ENCODE results near the gene PTPRD. TPM values are rescaled to one million over a fixed set of nuclear protein-coding genes. Genes with fewer than 3 reads are reported as not detected.

PTPRD gene
- total RNA-seq, 1 donor from 2014 or later: 5.7 TPM

DNA sequence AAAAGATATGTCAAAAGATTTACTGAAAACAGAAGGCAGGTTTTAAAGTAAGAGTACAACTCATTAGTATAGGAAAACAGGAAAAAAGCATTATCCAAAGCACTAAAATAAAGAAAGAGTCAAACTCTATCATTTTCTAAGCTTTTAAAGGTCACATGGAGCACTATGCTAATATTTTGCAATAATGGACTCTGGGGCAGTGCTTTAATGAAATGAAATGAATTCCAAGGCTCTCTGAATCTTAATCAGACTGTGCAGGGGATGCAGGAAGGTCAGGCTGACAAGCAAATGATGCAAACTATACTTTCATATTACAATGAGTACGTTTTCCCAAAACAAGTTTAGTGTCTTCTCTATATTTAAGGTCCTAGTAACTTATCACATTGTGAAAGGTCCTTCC is 1831.3 kb downstream of the PTPRD start:
- H3K4me3 Mint-ChIP-seq (ENCODE audit: unreplicated experiment): no peak overlapping the region
- H3K27ac Mint-ChIP-seq (ENCODE audit: unreplicated experiment): no peak overlapping the region

DNA sequence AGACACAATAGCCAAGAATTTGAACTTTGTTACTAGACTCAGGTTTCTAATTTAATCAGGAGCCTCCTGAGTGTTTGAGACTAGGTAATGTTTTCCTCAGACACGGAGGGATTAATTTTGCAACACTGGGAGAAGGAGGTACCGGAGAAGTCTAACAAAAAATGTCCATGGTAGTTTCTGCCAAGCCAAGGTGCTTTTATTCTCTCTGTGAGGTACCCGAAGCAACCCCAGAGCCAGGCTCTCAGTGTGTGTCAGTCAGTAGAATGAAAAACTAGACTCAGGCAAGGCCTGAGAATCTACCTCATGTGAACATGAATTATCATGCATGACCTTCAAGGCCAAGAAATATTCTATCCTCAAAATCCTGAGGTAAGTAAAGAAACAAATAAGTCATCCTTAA is 1832.4 kb downstream of the PTPRD start:
- TF ChIP-seq, protein P1, sequence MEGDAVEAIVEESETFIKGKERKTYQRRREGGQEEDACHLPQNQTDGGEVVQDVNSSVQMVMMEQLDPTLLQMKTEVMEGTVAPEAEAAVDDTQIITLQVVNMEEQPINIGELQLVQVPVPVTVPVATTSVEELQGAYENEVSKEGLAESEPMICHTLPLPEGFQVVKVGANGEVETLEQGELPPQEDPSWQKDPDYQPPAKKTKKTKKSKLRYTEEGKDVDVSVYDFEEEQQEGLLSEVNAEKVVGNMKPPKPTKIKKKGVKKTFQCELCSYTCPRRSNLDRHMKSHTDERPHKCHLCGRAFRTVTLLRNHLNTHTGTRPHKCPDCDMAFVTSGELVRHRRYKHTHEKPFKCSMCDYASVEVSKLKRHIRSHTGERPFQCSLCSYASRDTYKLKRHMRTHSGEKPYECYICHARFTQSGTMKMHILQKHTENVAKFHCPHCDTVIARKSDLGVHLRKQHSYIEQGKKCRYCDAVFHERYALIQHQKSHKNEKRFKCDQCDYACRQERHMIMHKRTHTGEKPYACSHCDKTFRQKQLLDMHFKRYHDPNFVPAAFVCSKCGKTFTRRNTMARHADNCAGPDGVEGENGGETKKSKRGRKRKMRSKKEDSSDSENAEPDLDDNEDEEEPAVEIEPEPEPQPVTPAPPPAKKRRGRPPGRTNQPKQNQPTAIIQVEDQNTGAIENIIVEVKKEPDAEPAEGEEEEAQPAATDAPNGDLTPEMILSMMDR (IDR thresholded peaks at IDR 0.05): no peak
- no peaks in the 10 kb centered on the region for H3K9me3 Mint-ChIP-seq (ENCODE audit: low read depth)
- H3K27ac Mint-ChIP-seq (ENCODE audit: unreplicated experiment): no peak overlapping the region
- H3K4me1 Mint-ChIP-seq (ENCODE audit: low read depth): no peaks in the 10 kb centered on the region
- DNase-seq (ENCODE audit: low spot score): no peak
- H3K36me3 Mint-ChIP-seq (ENCODE audit: low read depth): no peaks in the 10 kb centered on the region
- no peak overlapping the region for H3K4me3 Mint-ChIP-seq (ENCODE audit: unreplicated experiment)
- H3K27me3 Mint-ChIP-seq (ENCODE audit: low read depth): no peaks in the 10 kb centered on the region

More for the DNA sequence above, 1831.3 kb downstream of the PTPRD start:
- DNase-seq (ENCODE audit: low spot score): no peak
- H3K36me3 Mint-ChIP-seq (ENCODE audit: low read depth): no peaks in the 10 kb centered on the region
- H3K4me1 Mint-ChIP-seq (ENCODE audit: low read depth): no peaks in the 10 kb centered on the region
- H3K27me3 Mint-ChIP-seq (ENCODE audit: low read depth): no peaks in the 10 kb centered on the region
- no peaks in the 10 kb centered on the region for H3K9me3 Mint-ChIP-seq (ENCODE audit: low read depth)
- TF ChIP-seq, protein P1 (IDR thresholded peaks at IDR 0.05): no peak

DNA sequence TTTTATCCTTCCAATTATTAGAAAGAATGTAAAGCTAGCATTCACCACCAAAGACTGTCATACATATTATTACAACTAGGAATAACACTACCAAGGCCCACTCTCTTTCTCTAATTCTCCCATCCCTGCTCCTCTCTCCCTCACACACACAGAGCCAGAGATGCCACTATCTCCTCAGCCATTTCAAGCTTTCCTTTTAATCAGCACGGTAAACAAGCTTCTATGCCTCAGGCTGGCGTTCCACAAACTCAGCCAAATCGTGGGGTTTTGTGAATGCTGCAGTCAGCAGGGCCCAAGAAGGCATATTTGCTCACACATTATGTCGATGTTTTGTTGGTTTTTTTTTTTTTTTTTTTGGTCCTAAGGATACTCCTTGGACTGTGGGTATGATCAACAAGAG is 1833.3 kb downstream of the PTPRD start:
- no peak for DNase-seq (ENCODE audit: low spot score)
- Mint-ChIP-seq H3K36me3 (ENCODE audit: low read depth) (no peaks in the 10 kb centered on the region), H3K27ac (ENCODE audit: unreplicated experiment) (no peak overlapping the region), H3K9me3 (ENCODE audit: low read depth) (no peaks in the 10 kb centered on the region), H3K27me3 (ENCODE audit: low read depth) (no peaks in the 10 kb centered on the region), H3K4me1 (ENCODE audit: low read depth) (no peaks in the 10 kb centered on the region), H3K4me3 (ENCODE audit: unreplicated experiment) (no peak overlapping the region)
- TF ChIP-seq, protein P1 (IDR thresholded peaks at IDR 0.05): no peak

DNA sequence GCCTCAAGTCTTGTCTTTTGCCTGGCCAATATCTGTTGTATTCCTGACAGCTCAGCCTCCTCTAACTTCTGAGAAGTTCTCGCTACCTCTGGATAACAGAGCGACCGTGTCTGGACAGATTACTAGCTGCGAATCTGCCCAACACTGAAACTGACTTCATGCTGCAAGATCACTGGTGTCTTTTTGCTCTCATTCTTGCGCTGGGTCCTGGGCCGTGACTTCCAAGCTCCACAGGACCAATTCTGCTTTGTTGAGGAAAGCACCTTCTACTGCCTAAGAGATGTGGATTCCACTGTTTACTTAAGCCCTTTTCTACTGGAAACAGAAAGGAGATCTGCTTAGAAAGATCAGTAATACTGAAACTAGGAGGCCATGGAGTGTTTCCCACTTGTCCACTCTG is 1834.4 kb downstream of the PTPRD start:
- Mint-ChIP-seq H3K27me3 (ENCODE audit: low read depth) (no peaks in the 10 kb centered on the region), H3K36me3 (ENCODE audit: low read depth) (no peaks in the 10 kb centered on the region), H3K4me1 (ENCODE audit: low read depth) (no peaks in the 10 kb centered on the region), H3K9me3 (ENCODE audit: low read depth) (no peaks in the 10 kb centered on the region), H3K4me3 (ENCODE audit: unreplicated experiment) (no peak overlapping the region), H3K27ac (ENCODE audit: unreplicated experiment) (no peak overlapping the region)
- no peak for DNase-seq (ENCODE audit: low spot score)
- TF ChIP-seq, protein P1 (IDR thresholded peaks at IDR 0.05): no peak

DNA sequence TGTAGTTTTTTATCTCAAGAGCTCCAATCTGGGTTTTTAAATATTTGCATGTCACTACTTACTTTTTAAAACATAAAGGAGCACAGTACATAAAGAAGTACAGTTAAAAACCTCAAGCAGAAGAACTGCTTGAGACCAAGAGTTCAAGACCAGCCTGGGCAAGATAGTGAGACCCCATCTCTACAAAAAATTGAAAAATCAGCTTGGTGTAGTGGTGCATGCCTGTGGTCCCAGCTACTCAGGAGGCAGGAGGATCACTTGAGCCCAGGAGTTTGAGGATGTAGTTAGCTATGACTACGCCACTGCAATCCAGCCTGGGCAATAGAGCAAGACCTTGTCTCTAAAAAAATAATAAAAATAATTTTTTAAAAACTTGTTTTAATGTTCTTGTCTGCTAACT is 1840.5 kb downstream of the PTPRD start:
- DNase-seq (ENCODE audit: low spot score): no peak
- Mint-ChIP-seq H3K4me3 (ENCODE audit: unreplicated experiment) (no peak overlapping the region), H3K9me3 (ENCODE audit: low read depth) (no peaks in the 10 kb centered on the region), H3K36me3 (ENCODE audit: low read depth) (no peaks in the 10 kb centered on the region), H3K27me3 (ENCODE audit: low read depth) (no peaks in the 10 kb centered on the region), H3K4me1 (ENCODE audit: low read depth) (no peaks in the 10 kb centered on the region), H3K27ac (ENCODE audit: unreplicated experiment) (no peak overlapping the region)
- TF ChIP-seq, protein P1 (IDR thresholded peaks at IDR 0.05): no peak

All from chondrocyte (in vitro differentiated cells).